ENCODE measurements around the gene CAMK1D. TPM values are rescaled to one million over a fixed set of nuclear protein-coding genes. Genes with fewer than 3 reads are reported as not detected.

Gene CAMK1D
- total RNA-seq, 6 experiments from 2014 or later: 5.3 to 10.8 (median 9.5) TPM

DNA sequence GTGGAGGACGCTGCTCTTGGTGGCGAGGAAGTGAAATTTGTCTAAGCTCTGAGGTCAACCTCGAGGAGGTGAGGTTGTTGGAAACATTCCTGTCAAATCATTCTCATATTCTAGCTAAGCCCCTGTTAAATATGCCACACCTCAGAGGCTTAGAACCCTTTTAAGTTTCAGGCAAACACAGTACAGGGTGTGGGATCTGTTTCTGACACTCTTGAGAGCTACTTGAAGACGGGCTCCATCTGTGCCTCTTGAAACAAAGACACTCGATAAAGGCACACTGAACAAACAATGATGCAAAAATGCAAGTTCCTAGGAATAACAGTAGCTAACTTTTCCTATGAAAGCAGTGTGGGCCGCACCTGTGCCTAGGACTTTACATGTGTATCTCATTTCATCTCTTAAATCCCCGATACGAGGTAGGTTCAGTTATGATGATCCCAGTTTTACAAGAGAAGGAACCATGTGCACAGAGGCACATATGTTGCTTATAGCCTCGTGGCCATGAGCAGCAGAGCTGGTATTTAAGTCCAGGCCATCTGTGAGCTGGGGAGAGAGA, 352.9 kb downstream of the CAMK1D start:
- intact Hi-C loops (cut with DNase I): no loop called here
- Histone ChIP-seq H3K36me3 (no peaks in the 10 kb centered on the region), H3K9me3 (no peaks in the 10 kb centered on the region), H3K27ac (no peak overlapping the region), H3K27me3 (no peaks in the 10 kb centered on the region), H3K4me3 (no peak overlapping the region), H3K4me1 (peaks cover 0 to 25% (median 9%) of the 10 kb centered on the region in 4 donors)
- TF ChIP-seq POLR2A (IDR thresholded peaks at IDR 0.05): no peak
- TF ChIP-seq, protein P1, sequence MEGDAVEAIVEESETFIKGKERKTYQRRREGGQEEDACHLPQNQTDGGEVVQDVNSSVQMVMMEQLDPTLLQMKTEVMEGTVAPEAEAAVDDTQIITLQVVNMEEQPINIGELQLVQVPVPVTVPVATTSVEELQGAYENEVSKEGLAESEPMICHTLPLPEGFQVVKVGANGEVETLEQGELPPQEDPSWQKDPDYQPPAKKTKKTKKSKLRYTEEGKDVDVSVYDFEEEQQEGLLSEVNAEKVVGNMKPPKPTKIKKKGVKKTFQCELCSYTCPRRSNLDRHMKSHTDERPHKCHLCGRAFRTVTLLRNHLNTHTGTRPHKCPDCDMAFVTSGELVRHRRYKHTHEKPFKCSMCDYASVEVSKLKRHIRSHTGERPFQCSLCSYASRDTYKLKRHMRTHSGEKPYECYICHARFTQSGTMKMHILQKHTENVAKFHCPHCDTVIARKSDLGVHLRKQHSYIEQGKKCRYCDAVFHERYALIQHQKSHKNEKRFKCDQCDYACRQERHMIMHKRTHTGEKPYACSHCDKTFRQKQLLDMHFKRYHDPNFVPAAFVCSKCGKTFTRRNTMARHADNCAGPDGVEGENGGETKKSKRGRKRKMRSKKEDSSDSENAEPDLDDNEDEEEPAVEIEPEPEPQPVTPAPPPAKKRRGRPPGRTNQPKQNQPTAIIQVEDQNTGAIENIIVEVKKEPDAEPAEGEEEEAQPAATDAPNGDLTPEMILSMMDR (IDR thresholded peaks at IDR 0.05): no peak
- WGBS (ENCODE audit: insufficient coverage, low coverage, low lambda C conversion rate, missing lambda C conversion rate): 94% methylated on average over 7 of the region's 9 CpGs
- DNase-seq (no peak), ATAC-seq (no peak)

DNA sequence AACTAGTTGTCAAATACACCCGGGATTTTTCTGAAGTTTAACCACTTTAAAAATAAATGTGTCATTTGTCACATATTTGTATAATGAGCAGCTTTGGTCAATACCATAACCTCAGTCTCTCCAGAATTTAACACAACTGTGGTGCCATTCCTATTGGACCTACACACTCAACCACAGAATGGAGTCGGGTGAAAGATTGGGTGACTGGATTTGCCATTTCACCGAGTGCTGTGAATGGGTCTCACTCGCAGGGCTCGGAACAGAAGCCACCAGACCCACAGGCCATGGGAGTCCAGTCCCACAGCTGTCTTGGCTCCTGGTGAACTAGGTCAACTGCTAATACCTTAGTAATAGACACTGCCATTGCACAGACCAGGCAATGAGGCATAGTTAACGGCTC, 353.8 kb downstream of the CAMK1D start:
- no peak for DNase-seq
- no peaks in the 10 kb centered on the region for H3K9me3 ChIP-seq
- no peak for TF ChIP-seq POLR2A (IDR thresholded peaks at IDR 0.05)
- TF ChIP-seq, protein P1 (IDR thresholded peaks at IDR 0.05): no peak
- WGBS (ENCODE audit: insufficient coverage, low coverage, low lambda C conversion rate, missing lambda C conversion rate): 88% methylated on average over 2 of the region's 6 CpGs
- no peak overlapping the region for H3K4me3 ChIP-seq
- ATAC-seq: no peak
- H3K27ac ChIP-seq: no peak overlapping the region
- peaks cover 0 to 31% (median 9%) of the 10 kb centered on the region in 4 donors for H3K4me1 ChIP-seq
- no peaks in the 10 kb centered on the region for H3K27me3 ChIP-seq
- intact Hi-C loops (cut with DNase I): no loop called here
- no peaks in the 10 kb centered on the region for H3K36me3 ChIP-seq

DNA sequence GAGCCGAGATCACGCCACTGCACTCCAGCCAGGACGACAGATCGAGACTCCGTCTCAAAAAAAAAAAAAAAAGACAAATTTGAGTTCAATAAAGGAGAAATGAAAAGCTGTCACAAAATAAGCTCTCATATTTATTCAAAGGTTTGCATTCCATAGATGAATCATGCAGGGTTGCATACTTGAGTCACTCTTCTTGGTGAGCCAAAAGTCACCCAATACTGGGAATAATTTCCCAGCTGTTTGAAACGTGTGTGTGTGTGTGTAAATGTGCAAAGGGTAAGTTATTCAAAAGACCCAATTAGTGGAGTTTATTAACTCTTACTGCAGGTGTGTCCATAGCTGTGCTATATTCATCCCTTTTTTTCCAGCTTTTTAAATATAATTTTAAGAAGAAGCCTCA, 354.5 kb downstream of the CAMK1D start:
- Histone ChIP-seq H3K27me3 (no peaks in the 10 kb centered on the region), H3K4me1 (peaks cover 0 to 30% (median 9%) of the 10 kb centered on the region in 4 donors), H3K9me3 (no peaks in the 10 kb centered on the region), H3K36me3 (no peaks in the 10 kb centered on the region), H3K27ac (no peak overlapping the region), H3K4me3 (no peak overlapping the region)
- no peak for TF ChIP-seq POLR2A (IDR thresholded peaks at IDR 0.05)
- TF ChIP-seq, protein P1 (IDR thresholded peaks at IDR 0.05): no peak
- DNase-seq: no peak
- intact Hi-C loops (cut with DNase I): no loop called here
- WGBS (ENCODE audit: insufficient coverage, low coverage, low lambda C conversion rate, missing lambda C conversion rate): 60% methylated on average over 2 of the region's 6 CpGs
- ATAC-seq: peak in 1 of 4 donors; percentile 33

DNA sequence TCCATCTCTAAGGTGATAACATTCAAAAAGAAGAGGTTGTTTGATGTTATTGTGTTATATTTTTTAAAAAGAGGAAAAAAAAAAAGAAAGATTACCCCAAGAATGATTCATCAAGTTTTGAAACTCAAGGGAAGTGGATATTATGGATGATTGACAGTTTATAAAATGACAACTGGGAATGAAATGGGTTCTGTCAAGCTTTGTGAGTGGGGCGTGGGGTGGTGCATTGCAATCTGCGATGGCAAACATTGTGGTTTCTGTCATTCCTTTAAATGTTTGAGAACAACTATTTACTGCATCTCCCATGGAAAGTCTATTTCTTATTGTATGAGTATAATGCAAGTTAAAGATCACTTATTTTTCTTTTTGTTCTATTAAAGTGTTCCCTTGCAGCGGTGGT, 355.1 kb downstream of the CAMK1D start:
- intact Hi-C loops (cut with DNase I): no loop called here
- 93% methylated on average over 3 of the region's 3 CpGs for WGBS (ENCODE audit: insufficient coverage, low coverage, low lambda C conversion rate, missing lambda C conversion rate)
- H3K4me1 ChIP-seq: peaks cover 0 to 25% (median 7%) of the 10 kb centered on the region in 4 donors

More for the DNA sequence above, 355.1 kb downstream of the CAMK1D start:
- no peak for DNase-seq
- ATAC-seq: no peak
- H3K27ac ChIP-seq: no peak overlapping the region
- no peak for TF ChIP-seq POLR2A (IDR thresholded peaks at IDR 0.05)
- TF ChIP-seq, protein P1 (IDR thresholded peaks at IDR 0.05): no peak
- no peaks in the 10 kb centered on the region for H3K36me3 ChIP-seq
- no peaks in the 10 kb centered on the region for H3K27me3 ChIP-seq
- H3K9me3 ChIP-seq: no peaks in the 10 kb centered on the region
- H3K4me3 ChIP-seq: no peak overlapping the region

All from right lobe of liver (tissue), 6 donors.